Endothelial cell of umbilical vein (primary cell): ENCODE data around the gene IL36RN. TPM values are rescaled to one million over a fixed set of nuclear protein-coding genes. Genes with fewer than 3 reads are reported as not detected.

Source experiments
- BruUV-seq: library from RNA; stranded (reverse); fragments of 400-500 nt; replicated peaks from 2 replicates; lab custom pipeline; 2021; lab: Mats Ljungman, UMichigan
- CTCF ChIA-PET: fragments of 300-600, 350-600 bp; sonication (Branson Sonifier 250); formaldehyde crosslinking; loops from one replicate; lab custom pipeline; 2021; ENCODE audit warnings: antibody characterized with exemption, inconsistent platforms; lab: Charles Lee
- POLR2A ChIA-PET: fragments of 300-600, 350-600 bp; sonication (Branson Sonifier 250); formaldehyde crosslinking; loops from one replicate; lab custom pipeline; 2021; ENCODE audit warnings: antibody characterized with exemption, inconsistent platforms; lab: Charles Lee
- DNase-seq: peaks from one replicate; pipeline ENCODE4 v3.0.0-alpha.2; 2011; ENCODE audit warnings: low read depth, low spot score
- FAIRE-seq: peaks from 2 replicates; lab custom pipeline; 2011; peaks lifted over from hg19 to GRCh38; lab: Jason Lieb, UNC
- H2AFZ ChIP-seq: 2 replicates; pipeline ENCODE4 v1.6.0; 2012; ENCODE audit warnings: low read depth, low read length, control low read depth, inconsistent platforms
- H3K27ac ChIP-seq: 2 replicates; pipeline ENCODE4 v1.5.1; 2011; ENCODE audit warnings: low read depth, mild to moderate bottlenecking, control low read depth, low read length, moderate library complexity; ENCODE audit not compliant: insufficient read depth
- H3K27me3 ChIP-seq, 2 experiments: 2 replicates each; pipeline versions ENCODE4 v1.6.0 to v1.6.1; 2011; ENCODE audit warnings: low read length in 2 of 2, mixed read lengths in 1 of 2; ENCODE audit not compliant: control insufficient read depth in 2 of 2, insufficient read depth in 2 of 2
- H3K36me3 ChIP-seq, 2 experiments: 2 replicates in 1 of 2; 3 replicates in 1 of 2; pipeline ENCODE4 v1.5.1; 2011; ENCODE audit warnings: low read length in 2 of 2, mild to moderate bottlenecking in 1 of 2, moderate library complexity in 1 of 2; ENCODE audit not compliant: control insufficient read depth in 2 of 2, insufficient read depth in 2 of 2; ENCODE audit errors: extremely low read depth in 1 of 2
- H3K4me1 ChIP-seq: 3 replicates; pipeline ENCODE4 v1.5.1; 2011; ENCODE audit warnings: mild to moderate bottlenecking, low read length; ENCODE audit not compliant: control insufficient read depth, insufficient read depth; ENCODE audit errors: extremely low read depth
- H3K4me2 ChIP-seq: 2 replicates; pipeline ENCODE4 v1.6.1; 2011; ENCODE audit warnings: low read length, control low read depth, mixed read lengths; ENCODE audit not compliant: insufficient read depth
- H3K4me3 ChIP-seq, 3 experiments: fragments of 200-600 bp in 1 of 3; sonication (generic), shearing (Covaris generic) in 1 of 3; replicated peaks in 1 of 3; 2 replicates each; pipeline ENCODE4 v1.5.1; 2011 to 2016; ENCODE audit warnings: control low read depth in 3 of 3, low read length in 3 of 3, mild to moderate bottlenecking in 2 of 3, inconsistent platforms in 1 of 3, low read depth in 1 of 3, moderate library complexity in 1 of 3; ENCODE audit not compliant: insufficient read depth in 1 of 3
- H3K79me2 ChIP-seq: 2 replicates; pipeline ENCODE4 v1.6.0; 2012; ENCODE audit warnings: low read length, inconsistent platforms; ENCODE audit not compliant: control insufficient read depth, insufficient read depth
- H3K9ac ChIP-seq: replicated peaks from 2 replicates; pipeline ENCODE3; 2011; ENCODE audit warnings: low read length, control low read depth; ENCODE audit not compliant: insufficient read depth; ENCODE audit errors: extremely low read depth
- H3K9me1 ChIP-seq: replicated peaks from 3 replicates; pipeline ENCODE4 v1.6.0; 2011; ENCODE audit warnings: mild to moderate bottlenecking, low read length; ENCODE audit not compliant: control insufficient read depth, insufficient read depth; ENCODE audit errors: extremely low read depth
- H3K9me3 ChIP-seq: replicated peaks from 2 replicates; pipeline ENCODE4 v1.5.1; 2012; ENCODE audit warnings: low read length, inconsistent platforms; ENCODE audit not compliant: control insufficient read depth, insufficient read depth
- H4K20me1 ChIP-seq: replicated peaks from 2 replicates; pipeline ENCODE3; 2011; ENCODE audit warnings: mild to moderate bottlenecking, low read length; ENCODE audit not compliant: control insufficient read depth, insufficient read depth; ENCODE audit errors: extremely low read depth
- CTCF ChIP-seq, 2 donors: IDR thresholded peaks; 1 replicate in 1 of 2; 2 replicates in 1 of 2; pipeline ENCODE4 v1.5.1; 2011; ENCODE audit warnings: low read length in 2 of 2, mild to moderate bottlenecking in 2 of 2, moderate library complexity in 2 of 2, control low read depth in 1 of 2, inconsistent platforms in 1 of 2, low read depth in 1 of 2; ENCODE audit not compliant: insufficient read depth in 1 of 2; ENCODE audit errors: extremely low read depth in 1 of 2
- FOS ChIP-seq: IDR thresholded peaks from 2 replicates; pipeline ENCODE4 v1.6.1; 2011; ENCODE audit warnings: mild to moderate bottlenecking, low read length, moderate library complexity, borderline replicate concordance; ENCODE audit not compliant: insufficient read depth
- GATA2 ChIP-seq: IDR thresholded peaks from 2 replicates; pipeline ENCODE4 v1.7.0; 2011; ENCODE audit warnings: low read depth, mild to moderate bottlenecking, moderate library complexity, mixed read lengths, low read length; ENCODE audit not compliant: insufficient read length, insufficient read depth
- JUN ChIP-seq: IDR thresholded peaks from 2 replicates; pipeline ENCODE4 v1.6.1; 2011; ENCODE audit warnings: borderline replicate concordance, low read depth; ENCODE audit not compliant: insufficient read length, insufficient read depth
- MAX ChIP-seq: IDR thresholded peaks from 2 replicates; pipeline ENCODE4 v1.6.1; 2011; ENCODE audit not compliant: insufficient read depth, insufficient read length
- MYC ChIP-seq: IDR thresholded peaks from one replicate; pipeline ENCODE4 v1.6.1; 2011; ENCODE audit warnings: mild to moderate bottlenecking, low read depth, low read length
- POLR2A ChIP-seq: IDR thresholded peaks from 2 replicates; pipeline ENCODE4 v1.6.1; 2012; ENCODE audit warnings: low read depth, mild to moderate bottlenecking, control low read depth, low read length
- POLR2AphosphoS5 ChIP-seq: IDR thresholded peaks from 2 replicates; pipeline ENCODE4 v1.6.1; 2012; ENCODE audit warnings: low read depth, mild to moderate bottlenecking, control low read depth, low read length, moderate library complexity; ENCODE audit not compliant: insufficient read depth
- dilution Hi-C: fragments of 300-500 bp; cut with MboI; formaldehyde crosslinking; loops from one replicate; pipeline ENCODE4 v1.15.0; 2019; ENCODE audit warnings: low sequenced_read_pairs; ENCODE audit not compliant: extremely low pct_ligation_motif_present
- intact Hi-C: fragments of 100-400 bp; cut with micrococcal nuclease; formaldehyde crosslinking; loops from one replicate; pipeline ENCODE4 v1.10.0; 2022
- polyA plus RNA-seq, 4 experiments: library from polyadenylated mRNA; depleted of rRNA in 3 of 4; stranded (reverse) in 3 of 4; unstranded in 1 of 4; fragments of >200 nt; gene quantifications; 2 replicates each; pipeline versions ENCODE4 v1.2.1 to v1.2.3, GENCODE V29; 2011 to 2012; ENCODE audit warnings: missing spikeins in 1 of 4
- total RNA-seq: library from RNA; stranded (reverse); gene quantifications from 2 replicates; pipeline ENCODE4 v1.2.3, GENCODE V29; 2021

The IL36RN gene
- total and polyA plus RNA-seq, 2 donors (not counting 3 experiments of a cell fraction or from before 2014, with no cell fraction given) = not detected

- FAIRE-seq = no peak
These were observed 26.3 kb upstream of the IL36RN start for GRCh38 chr2:113032737-113033136.

More at GRCh38 chr2:113032737-113033136, 26.3 kb upstream of the IL36RN start:
- Histone ChIP-seq H3K4me2 (no peak overlapping the region), H3K9me3 (no peaks in the 10 kb centered on the region), H3K9ac (no peak overlapping the region), H4K20me1 (no peaks in the 10 kb centered on the region), H3K9me1 (no peaks in the 10 kb centered on the region), H3K4me3 (no peak overlapping the region), H3K27me3 (peaks cover 0 to 10% of the 10 kb centered on the region in 2 experiments), H2AFZ (no peak overlapping the region), H3K27ac (no peak overlapping the region), H3K36me3 (no peaks in the 10 kb centered on the region), H3K79me2 (no peaks in the 10 kb centered on the region), H3K4me1 (no peaks in the 10 kb centered on the region)
- intact Hi-C loops = no loop called here
- BruUV-seq = no TSS peak
- TF ChIP-seq POLR2A (no peak), CTCF (IDR thresholded peaks at IDR 0.05; ENCODE audit: extremely low read depth in 1 of 2, insufficient read depth in 1 of 2, low read depth in 1 of 2, low read length in 2 of 2) (no peak), FOS (no peak), MYC (no peak), MAX (no peak), POLR2AphosphoS5 (no peak), JUN (no peak), GATA2 (no peak)
- dilution Hi-C loops = no loop called here
- CTCF ChIA-PET = no interaction called here
- DNase-seq = no peak
- POLR2A ChIA-PET = no interaction called here
